HCT116 (cell line): ENCODE results near the gene PRICKLE3.

ENCODE experiments used
- ATF3 ChIP-seq: IDR thresholded peaks from 2 replicates; pipeline ENCODE4 v1.6.1; 2012
- CEBPB ChIP-seq: IDR thresholded peaks from 2 replicates; pipeline ENCODE4 v1.6.1; 2012; ENCODE audit warnings: low read depth
- CTCF ChIP-seq, 3 experiments: fragments of 200-600 bp in 1 of 3; sonication (generic) in 1 of 3; IDR thresholded peaks in 2 of 3; conservative IDR thresholded peaks in 1 of 3; 2 replicates each; pipeline ENCODE4 v1.5.1; 2012 to 2017; ENCODE audit warnings: low read depth in 2 of 3, low read length in 2 of 3, antibody characterized with exemption in 1 of 3, borderline replicate concordance in 1 of 3, control low read depth in 1 of 3, mild to moderate bottlenecking in 1 of 3, mixed read lengths in 1 of 3, mixed run types in 1 of 3, moderate library complexity in 1 of 3; ENCODE audit not compliant: insufficient read depth in 1 of 3
- EGR1 ChIP-seq: IDR thresholded peaks from 2 replicates; pipeline ENCODE4 v1.6.1; 2012; ENCODE audit warnings: low read depth
- EZH2 ChIP-seq: fragments of 200-600 bp; sonication (generic); IDR thresholded peaks from 2 replicates; pipeline ENCODE4 v1.6.1; 2017; ENCODE audit warnings: antibody characterized with exemption, mixed run types
- EZH2phosphoT487 ChIP-seq: fragments of 200-600 bp; IDR thresholded peaks from 2 replicates; pipeline ENCODE4 v1.6.1; 2018; ENCODE audit warnings: antibody characterized with exemption, borderline replicate concordance
- MAX ChIP-seq: IDR thresholded peaks from 2 replicates; pipeline ENCODE4 v1.6.1; 2012
- POLR2A ChIP-seq: IDR thresholded peaks from 2 replicates; pipeline ENCODE4 v1.7.0; 2011; ENCODE audit warnings: borderline replicate concordance; ENCODE audit not compliant: insufficient read depth, insufficient read length; ENCODE audit errors: extremely low read depth
- POLR2AphosphoS5 ChIP-seq: IDR thresholded peaks from 2 replicates; pipeline ENCODE4 v1.6.1; 2011; ENCODE audit warnings: mild to moderate bottlenecking, low read depth, low read length, moderate library complexity
- RAD21 ChIP-seq: IDR thresholded peaks from 2 replicates; pipeline ENCODE4 v1.6.1; 2012; ENCODE audit warnings: low read depth, mild to moderate bottlenecking
- YY1 ChIP-seq: IDR thresholded peaks from 2 replicates; pipeline ENCODE4 v1.6.1; 2011; ENCODE audit warnings: low read length, low read depth, moderate library complexity, mild to moderate bottlenecking; ENCODE audit not compliant: insufficient replicate concordance; ENCODE audit errors: extremely low read depth
- ZBTB33 ChIP-seq: IDR thresholded peaks from 2 replicates; pipeline ENCODE4 v1.6.1; 2011; ENCODE audit warnings: mild to moderate bottlenecking, low read length, moderate library complexity; ENCODE audit not compliant: insufficient replicate concordance; ENCODE audit errors: extremely low read depth
- ZFX ChIP-seq: fragments of 450-650 bp; IDR thresholded peaks from 2 replicates; pipeline ENCODE4 v1.6.1; 2017
- ZNF274 ChIP-seq: fragments of 200-500 bp; sonication (Bioruptor generic); IDR thresholded peaks from 2 replicates; pipeline ENCODE4 v1.6.1; 2014; ENCODE audit warnings: mild to moderate bottlenecking, low read depth, low read length, inconsistent platforms

GRCh38 chrX:49190821-49191573 is 4.8 kb upstream of the PRICKLE3 start:
- TF ChIP-seq CTCF (IDR thresholded peaks at IDR 0.05 in 2 of 3, conservative IDR thresholded peaks at IDR 0.05 in 1 of 3; ENCODE audit: borderline replicate concordance in 1 of 3, insufficient read depth in 1 of 3, low read depth in 2 of 3, low read length in 2 of 3) (no peak), RAD21 (no peak), POLR2AphosphoS5 (peak; percentile 92), EZH2phosphoT487 (no peak), ZBTB33 (no peak), POLR2A (peak; percentile 70), EZH2 (no peak), CEBPB (no peak), YY1 (peak; percentile 4), ATF3 (no peak), ZNF274 (no peak), EGR1 (no peak), ZFX (no peak; the same call in 1 of the 2 replicates), MAX (no peak)
